A673 (cell line): ENCODE data around the gene CISH. TPM values are rescaled to one million over a fixed set of nuclear protein-coding genes. Genes with fewer than 3 reads are reported as not detected.

Experiments
- BruUV-seq: library from RNA; stranded (reverse); fragments of 400-500 nt; replicated peaks from 2 replicates; lab custom pipeline; 2021; lab: Mats Ljungman, UMichigan
- CTCF ChIA-PET: fragments of 300-600 bp; sonication (Branson Sonifier 250); formaldehyde crosslinking; loops from one replicate; lab custom pipeline; 2022; ENCODE audit warnings: antibody characterized with exemption; lab: Charles Lee
- POLR2A ChIA-PET: fragments of 300-600 bp; sonication (Branson Sonifier 250); formaldehyde crosslinking; loops from one replicate; lab custom pipeline; 2022; ENCODE audit warnings: antibody characterized with exemption; ENCODE audit not compliant: low non-redundant PET; lab: Charles Lee
- DNase-seq: peaks from one replicate; pipeline ENCODE4 v3.0.0-alpha.2; 2015; ENCODE audit warnings: low spot score
- H3K27ac ChIP-seq: fragments of 200-600 bp; sonication (generic); 2 replicates; pipeline ENCODE4 v1.5.1; 2016; ENCODE audit warnings: mixed run types, low read depth, mild to moderate bottlenecking, mixed read lengths, antibody characterized with exemption, low read length; ENCODE audit not compliant: poor library complexity, severe bottlenecking
- H3K27me3 ChIP-seq: fragments of 200-600 bp; sonication (generic); replicated peaks from 2 replicates; pipeline ENCODE4 v1.6.1; 2017; ENCODE audit warnings: mixed run types, low read depth, mild to moderate bottlenecking, mixed read lengths, antibody characterized with exemption, low read length; ENCODE audit not compliant: insufficient read depth, poor library complexity
- H3K36me3 ChIP-seq: fragments of 200-600 bp; sonication (generic); 2 replicates; pipeline ENCODE4 v1.6.1; 2016; ENCODE audit warnings: mixed run types, mild to moderate bottlenecking, mixed read lengths, antibody characterized with exemption, low read length; ENCODE audit not compliant: insufficient read depth, poor library complexity, severe bottlenecking
- H3K4me1 ChIP-seq: fragments of 200-600 bp; sonication (generic); 2 replicates; pipeline ENCODE4 v1.6.1; 2017; ENCODE audit warnings: mixed run types, mild to moderate bottlenecking, mixed read lengths, antibody characterized with exemption, low read length; ENCODE audit not compliant: insufficient read depth, poor library complexity, severe bottlenecking
- H3K4me3 ChIP-seq: fragments of 200-600 bp; sonication (generic); 2 replicates; pipeline ENCODE4 v1.5.1; 2016; ENCODE audit warnings: low read depth, mixed run types, mild to moderate bottlenecking, mixed read lengths, low read length; ENCODE audit not compliant: poor library complexity, severe bottlenecking
- H3K9me3 ChIP-seq: fragments of 200-600 bp; sonication (generic); 2 replicates; pipeline ENCODE4 v1.6.1; 2016; ENCODE audit warnings: mixed run types, low read depth, mild to moderate bottlenecking, mixed read lengths, antibody characterized with exemption, low read length; ENCODE audit not compliant: poor library complexity, severe bottlenecking
- EZH2 ChIP-seq: fragments of 200-600 bp; sonication (generic); IDR thresholded peaks from 2 replicates; pipeline ENCODE4 v1.6.1; 2017; ENCODE audit warnings: borderline replicate concordance, low read depth, mild to moderate bottlenecking, mixed read lengths, antibody characterized with exemption, low read length; ENCODE audit not compliant: poor library complexity, severe bottlenecking
- intact Hi-C: fragments of 100-400 bp; cut with micrococcal nuclease; formaldehyde crosslinking; loops from one replicate; pipeline ENCODE4 v1.10.0; 2022; ENCODE audit not compliant: unreplicated experiment
- total RNA-seq: library from RNA; stranded (reverse); gene quantifications from 2 replicates; pipeline ENCODE4 v1.2.3, GENCODE V29; 2021
- TF ChIP-seq, protein P1 (sequence below): fragments of 300-800, 200-600 bp; sonication (generic); conservative IDR thresholded peaks from 2 replicates; pipeline ENCODE4 v1.5.1; 2017; ENCODE audit warnings: low read depth, mild to moderate bottlenecking, antibody characterized with exemption, low read length, moderate library complexity, mixed read lengths

CISH gene
- total RNA-seq, 1 experiment from 2014 or later, result 0.86 TPM

DNA sequence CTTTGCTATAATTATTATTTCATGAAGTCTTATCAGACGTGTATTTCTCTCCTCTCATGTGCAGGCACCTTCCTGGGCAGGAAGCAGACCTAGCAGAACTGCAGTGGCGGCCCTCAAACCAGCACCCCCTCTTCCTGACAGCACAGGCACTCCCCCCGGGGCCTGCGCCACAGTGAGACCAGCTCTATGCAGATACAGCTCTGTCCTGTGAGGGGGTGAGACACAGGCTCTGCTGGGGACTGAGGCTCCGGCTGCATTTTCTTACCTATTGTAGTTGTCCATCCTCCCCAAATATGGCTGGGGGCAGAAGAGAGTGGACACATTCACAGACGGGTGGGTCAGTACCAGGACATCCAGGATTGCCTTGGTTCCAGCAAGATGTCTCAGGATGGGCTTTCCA is 5.0 kb downstream of the CISH start:
- TF ChIP-seq EZH2, result no peak
- TF ChIP-seq, protein P1, sequence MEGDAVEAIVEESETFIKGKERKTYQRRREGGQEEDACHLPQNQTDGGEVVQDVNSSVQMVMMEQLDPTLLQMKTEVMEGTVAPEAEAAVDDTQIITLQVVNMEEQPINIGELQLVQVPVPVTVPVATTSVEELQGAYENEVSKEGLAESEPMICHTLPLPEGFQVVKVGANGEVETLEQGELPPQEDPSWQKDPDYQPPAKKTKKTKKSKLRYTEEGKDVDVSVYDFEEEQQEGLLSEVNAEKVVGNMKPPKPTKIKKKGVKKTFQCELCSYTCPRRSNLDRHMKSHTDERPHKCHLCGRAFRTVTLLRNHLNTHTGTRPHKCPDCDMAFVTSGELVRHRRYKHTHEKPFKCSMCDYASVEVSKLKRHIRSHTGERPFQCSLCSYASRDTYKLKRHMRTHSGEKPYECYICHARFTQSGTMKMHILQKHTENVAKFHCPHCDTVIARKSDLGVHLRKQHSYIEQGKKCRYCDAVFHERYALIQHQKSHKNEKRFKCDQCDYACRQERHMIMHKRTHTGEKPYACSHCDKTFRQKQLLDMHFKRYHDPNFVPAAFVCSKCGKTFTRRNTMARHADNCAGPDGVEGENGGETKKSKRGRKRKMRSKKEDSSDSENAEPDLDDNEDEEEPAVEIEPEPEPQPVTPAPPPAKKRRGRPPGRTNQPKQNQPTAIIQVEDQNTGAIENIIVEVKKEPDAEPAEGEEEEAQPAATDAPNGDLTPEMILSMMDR, result no peak
- intact Hi-C loops, result no loop called here
- Histone ChIP-seq H3K4me3 (no peak overlapping the region), H3K27ac (no peak overlapping the region), H3K27me3 (no peaks in the 10 kb centered on the region), H3K9me3 (no peaks in the 10 kb centered on the region), H3K36me3 (no peaks in the 10 kb centered on the region), H3K4me1 (peaks cover 10% of the 10 kb centered on the region)
- no TSS peak for BruUV-seq
- no peak for DNase-seq
- ChIA-PET CTCF (no interaction called here), POLR2A (no interaction called here)

DNA sequence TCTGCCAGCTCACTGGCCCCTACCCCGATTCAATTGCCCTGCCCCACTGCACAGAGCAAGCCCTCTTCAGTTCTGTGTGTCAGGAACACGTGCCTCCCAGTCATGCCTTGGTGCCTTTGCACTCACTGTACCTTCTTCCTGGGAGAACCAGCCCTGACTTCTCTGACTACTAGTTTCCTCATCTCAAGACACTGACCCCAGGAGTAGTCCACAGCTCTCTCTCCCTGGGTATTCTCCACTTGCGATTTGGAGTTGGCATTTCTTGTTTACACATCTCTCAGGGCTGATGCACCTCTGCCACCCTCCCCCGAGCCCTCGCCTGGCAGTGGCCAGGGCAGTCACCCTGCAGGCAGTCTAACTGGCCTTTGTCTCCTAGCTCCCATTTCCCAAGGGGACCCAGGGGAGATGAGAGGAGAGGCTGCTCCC is 5.7 kb downstream of the CISH start:
- H3K36me3 ChIP-seq, result no peaks in the 10 kb centered on the region
- intact Hi-C loops, result no loop called here
- no peak for DNase-seq
- no peaks in the 10 kb centered on the region for H3K9me3 ChIP-seq
- ChIA-PET POLR2A (no interaction called here), CTCF (no interaction called here)
- peaks cover 17% of the 10 kb centered on the region for H3K4me1 ChIP-seq
- no peak overlapping the region for H3K4me3 ChIP-seq
- no peak overlapping the region for H3K27ac ChIP-seq
- no peaks in the 10 kb centered on the region for H3K27me3 ChIP-seq
- TF ChIP-seq, protein P1, result no peak
- TF ChIP-seq EZH2, result no peak
- BruUV-seq, result no TSS peak

- no peak for TF ChIP-seq EZH2
- TF ChIP-seq, protein P1, result no peak
- intact Hi-C loops, result no loop called here
- no peak for DNase-seq
- Histone ChIP-seq H3K4me1 (peaks cover 18% of the 10 kb centered on the region), H3K9me3 (no peaks in the 10 kb centered on the region), H3K36me3 (no peaks in the 10 kb centered on the region), H3K27ac (no peak overlapping the region), H3K27me3 (no peaks in the 10 kb centered on the region), H3K4me3 (no peak overlapping the region)
- ChIA-PET CTCF (no interaction called here), POLR2A (no interaction called here)
- BruUV-seq, result no TSS peak
These were observed 6.7 kb downstream of the CISH start for GRCh38 chr3:50604628-50605588.
